Smooth muscle cell (in vitro differentiated cells): ENCODE data around the gene MT1G. TPM values are rescaled to one million over a fixed set of nuclear protein-coding genes. Genes with fewer than 3 reads are reported as not detected.
"Not testable (repeated sequence)": the region's sequence is repeated elsewhere in the genome, so short reads cannot be mapped to it uniquely, and the experiment has no call there.

Experiments
- DNase-seq: peaks from one replicate; lab custom pipeline; 2025; ENCODE audit not compliant: unreplicated experiment; lab: John Stamatoyannopoulos, UW
- H2AFZ ChIP-seq: fragments of 200-600 bp; sonication (generic); 2 replicates; pipeline ENCODE4 v1.6.0; 2016; ENCODE audit warnings: antibody characterized with exemption, low read depth, mild to moderate bottlenecking
- H3F3A ChIP-seq: fragments of 200-600 bp; sonication (generic); 2 replicates; pipeline ENCODE4 v1.6.0; 2017; ENCODE audit warnings: antibody characterized with exemption, low read depth
- H3K27ac ChIP-seq: fragments of 200-600 bp; sonication (generic); 2 replicates; pipeline ENCODE4 v1.5.1; 2016; ENCODE audit warnings: low read depth, mild to moderate bottlenecking
- H3K27me3 ChIP-seq: fragments of 200-600 bp; sonication (generic); 2 replicates; pipeline ENCODE4 v1.6.1; 2016; ENCODE audit warnings: low read depth, mild to moderate bottlenecking
- H3K36me3 ChIP-seq: fragments of 200-600 bp; sonication (generic); 2 replicates; pipeline ENCODE4 v1.5.1; 2016; ENCODE audit warnings: low read depth
- H3K4me1 ChIP-seq: fragments of 200-600 bp; sonication (generic); 2 replicates; pipeline ENCODE4 v1.5.1; 2016; ENCODE audit warnings: low read depth
- H3K4me2 ChIP-seq: fragments of 200-600 bp; sonication (generic); 2 replicates; pipeline ENCODE4 v1.6.0; 2016; ENCODE audit warnings: mild to moderate bottlenecking
- H3K4me3 ChIP-seq: fragments of 200-600 bp; sonication (generic); 2 replicates; pipeline ENCODE4 v1.5.1; 2016; ENCODE audit warnings: mild to moderate bottlenecking
- H3K79me2 ChIP-seq: fragments of 200-600 bp; sonication (generic); 2 replicates; pipeline ENCODE4 v1.6.0; 2016; ENCODE audit warnings: low read depth, mild to moderate bottlenecking
- H3K9ac ChIP-seq: fragments of 200-600 bp; sonication (generic); 2 replicates; pipeline ENCODE4 v1.6.0; 2016; ENCODE audit warnings: low read depth
- H3K9me3 ChIP-seq: fragments of 200-600 bp; sonication (generic); replicated peaks from 2 replicates; pipeline ENCODE4 v1.5.1; 2016; ENCODE audit warnings: low read depth
- H4K20me1 ChIP-seq: fragments of 200-600 bp; sonication (generic); 2 replicates; pipeline ENCODE4 v1.6.0; 2016; ENCODE audit warnings: low read depth
- WGBS: methylation state at CpG from one replicate; pipeline ENCODE4 v1.1.7; 2016; ENCODE audit warnings: low lambda C conversion rate; 5-methylcytosine and 5-hydroxymethylcytosine counted together
- polyA plus RNA-seq: library from polyadenylated mRNA; unstranded; fragments of >200 nt; fragmentation: Nextera tagmentation; extraction: Ambion mirVana; gene quantifications from 2 replicates; pipeline ENCODE4 v1.2.1, GENCODE V29; 2016
- total RNA-seq: library from RNA; depleted of rRNA; stranded (reverse); fragments of >200 nt; gene quantifications from 2 replicates; pipeline ENCODE4 v1.2.3, GENCODE V29; 2014
- TF ChIP-seq, protein P1 (sequence below): fragments of 200-600 bp; sonication (generic); IDR thresholded peaks from 2 replicates; pipeline ENCODE4 v1.5.1; 2017; ENCODE audit warnings: borderline replicate concordance, mild to moderate bottlenecking, antibody characterized with exemption; ENCODE audit not compliant: insufficient read depth, poor library complexity, severe bottlenecking

MT1G gene
- total and polyA plus RNA-seq, 2 experiments from 2014 or later = not detected

DNA sequence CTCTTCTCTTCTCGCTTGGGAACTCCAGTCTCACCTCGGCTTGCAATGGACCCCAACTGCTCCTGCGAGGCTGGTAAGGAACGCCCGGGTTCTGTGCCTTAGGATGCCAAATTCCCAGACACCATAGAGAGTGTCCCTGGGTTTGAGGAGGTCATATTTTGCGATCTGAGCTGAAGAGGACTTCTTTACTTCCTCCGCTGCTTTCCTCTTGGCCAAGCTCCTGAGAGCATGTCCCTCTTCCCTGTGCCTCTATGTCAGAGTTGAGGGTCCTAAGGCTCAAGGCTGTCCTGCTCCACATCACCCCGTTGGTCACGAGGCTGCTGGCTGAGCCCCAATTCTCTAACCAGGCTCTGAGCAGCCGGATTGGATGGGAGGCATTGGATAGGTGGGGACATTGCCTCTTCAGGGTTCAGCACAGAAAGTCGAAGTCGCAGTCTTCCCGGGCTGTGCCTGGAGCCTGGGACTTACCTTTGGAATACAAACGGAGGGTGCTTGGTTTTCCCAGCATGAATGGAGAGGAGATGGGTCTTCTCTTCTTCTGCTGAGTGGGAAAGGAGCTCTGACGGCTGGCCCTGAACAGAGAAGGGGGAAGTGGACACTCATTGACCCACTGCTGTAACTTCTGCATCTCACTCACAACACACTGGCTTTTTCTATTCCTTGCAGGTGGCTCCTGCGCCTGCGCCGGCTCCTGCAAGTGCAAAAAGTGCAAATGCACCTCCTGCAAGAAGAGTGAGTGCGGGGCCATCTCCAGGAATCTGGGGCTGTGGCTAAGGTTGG is 2.2 kb upstream of the MT1G start:
- no peak overlapping the region for H3K4me2 ChIP-seq

DNA sequence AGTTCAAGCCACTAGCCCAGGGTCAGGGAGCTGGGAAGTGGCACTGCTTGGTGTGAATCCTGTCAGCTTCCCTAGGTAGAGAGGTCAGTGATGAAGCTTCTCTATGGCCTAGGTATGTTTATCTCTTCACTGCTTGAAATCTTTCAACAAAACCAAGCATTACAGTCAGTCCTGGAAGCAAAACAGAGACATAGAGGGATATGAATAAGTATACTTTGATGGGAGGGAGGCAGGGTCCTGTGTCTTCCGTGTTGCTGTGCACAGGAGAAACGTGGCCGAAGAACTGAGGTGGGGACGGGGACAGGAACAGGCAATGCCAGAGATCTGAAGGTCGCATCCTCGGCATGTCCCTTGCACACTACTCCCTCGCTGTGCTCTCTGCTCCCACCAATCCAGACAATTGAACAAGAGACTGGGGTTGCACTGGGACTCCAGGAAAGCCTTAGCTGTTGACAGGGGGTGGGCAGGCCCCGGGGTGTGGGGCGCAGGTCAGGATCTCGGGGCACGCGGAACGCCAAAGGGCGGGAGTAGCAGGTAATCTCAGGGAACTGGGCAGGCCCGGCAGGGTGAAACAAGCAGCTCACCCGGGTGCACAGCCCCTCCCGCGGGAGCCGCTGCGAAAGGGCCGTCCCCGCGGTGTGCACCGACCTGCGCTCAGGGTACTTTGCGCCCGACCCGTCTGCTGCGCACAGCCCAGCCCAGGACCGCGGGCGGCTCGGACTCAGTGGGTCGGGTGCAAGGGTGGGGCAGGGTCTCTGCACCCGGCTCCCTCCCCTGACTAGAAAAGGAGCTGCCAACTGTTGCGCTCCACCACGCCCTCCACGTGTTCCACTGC is 1.4 kb upstream of the MT1G start, which contains the start of gene MT1H:
TSS of gene MT1H (plus strand) at position 810 of the 835 bp plus-strand sequence. CDS start 71 bp downstream, outside the sequence.
- TF ChIP-seq, protein P1, sequence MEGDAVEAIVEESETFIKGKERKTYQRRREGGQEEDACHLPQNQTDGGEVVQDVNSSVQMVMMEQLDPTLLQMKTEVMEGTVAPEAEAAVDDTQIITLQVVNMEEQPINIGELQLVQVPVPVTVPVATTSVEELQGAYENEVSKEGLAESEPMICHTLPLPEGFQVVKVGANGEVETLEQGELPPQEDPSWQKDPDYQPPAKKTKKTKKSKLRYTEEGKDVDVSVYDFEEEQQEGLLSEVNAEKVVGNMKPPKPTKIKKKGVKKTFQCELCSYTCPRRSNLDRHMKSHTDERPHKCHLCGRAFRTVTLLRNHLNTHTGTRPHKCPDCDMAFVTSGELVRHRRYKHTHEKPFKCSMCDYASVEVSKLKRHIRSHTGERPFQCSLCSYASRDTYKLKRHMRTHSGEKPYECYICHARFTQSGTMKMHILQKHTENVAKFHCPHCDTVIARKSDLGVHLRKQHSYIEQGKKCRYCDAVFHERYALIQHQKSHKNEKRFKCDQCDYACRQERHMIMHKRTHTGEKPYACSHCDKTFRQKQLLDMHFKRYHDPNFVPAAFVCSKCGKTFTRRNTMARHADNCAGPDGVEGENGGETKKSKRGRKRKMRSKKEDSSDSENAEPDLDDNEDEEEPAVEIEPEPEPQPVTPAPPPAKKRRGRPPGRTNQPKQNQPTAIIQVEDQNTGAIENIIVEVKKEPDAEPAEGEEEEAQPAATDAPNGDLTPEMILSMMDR = no peak
- Histone ChIP-seq H3K4me2 (no peak within 1 kb of the TSS), H3K4me3 (no peak within 1 kb of the TSS), H3K9ac (no peak within 1 kb of the TSS), H4K20me1 (no peaks in the 10 kb centered on the region), H3K27me3 (peaks cover 100% of the 10 kb centered on the region), H3K4me1 (no peaks in the 10 kb centered on the region), H3K36me3 (no peaks in the 10 kb centered on the region), H3K27ac (no peak within 1 kb of the TSS), H3F3A (no peaks in the 10 kb centered on the region), H2AFZ (no peak within 1 kb of the TSS), H3K79me2 (no peaks in the 10 kb centered on the region), H3K9me3 (no peaks in the 10 kb centered on the region)
- DNase-seq = no peak
- WGBS = 36% methylated on average over 16 of the region's 38 CpGs

More for the DNA sequence above, 2.2 kb upstream of the MT1G start:
- no peaks in the 10 kb centered on the region for H3F3A ChIP-seq
- H3K36me3 ChIP-seq = no peaks in the 10 kb centered on the region
- no peak for DNase-seq
- H3K27me3 ChIP-seq = peaks cover 100% of the 10 kb centered on the region
- H3K27ac ChIP-seq = no peak overlapping the region
- H3K9ac ChIP-seq = no peak overlapping the region
- H3K9me3 ChIP-seq = no peaks in the 10 kb centered on the region
- TF ChIP-seq, protein P1 = no peak
- 43% methylated on average over 19 of the region's 19 CpGs for WGBS
- H2AFZ ChIP-seq = no peak overlapping the region
- H3K4me3 ChIP-seq = no peak overlapping the region
- H4K20me1 ChIP-seq = no peaks in the 10 kb centered on the region
- H3K79me2 ChIP-seq = no peaks in the 10 kb centered on the region
- H3K4me1 ChIP-seq = no peaks in the 10 kb centered on the region

- H3F3A ChIP-seq, H4K20me1 ChIP-seq, H3K9me3 ChIP-seq, H3K36me3 ChIP-seq, H3K9ac ChIP-seq, DNase-seq, H3K4me2 ChIP-seq, H3K4me3 ChIP-seq, H3K27ac ChIP-seq, H2AFZ ChIP-seq, H3K79me2 ChIP-seq, H3K4me1 ChIP-seq: not testable (repeated sequence)
- 71% methylated on average over 8 of the region's 8 CpGs for WGBS
- peaks cover 100% of the 10 kb centered on the region for H3K27me3 ChIP-seq
These were observed 2.3 kb downstream of the MT1G start for GRCh38 chr16:56665286-56666261.
